Ishikawa (cell line): ENCODE results near the gene CST7.

Experiments
- EP300 ChIP-seq: IDR thresholded peaks from 2 replicates; pipeline ENCODE4 v1.6.1; 2012; ENCODE audit warnings: borderline replicate concordance
- NFIC ChIP-seq: IDR thresholded peaks from 2 replicates; pipeline ENCODE4 v1.6.1; 2012
- RAD21 ChIP-seq: IDR thresholded peaks from 2 replicates; pipeline ENCODE4 v1.6.1; 2012; ENCODE audit warnings: low read depth
- TAF1 ChIP-seq: IDR thresholded peaks from 2 replicates; pipeline ENCODE4 v1.6.1; 2012; ENCODE audit warnings: low read depth, mild to moderate bottlenecking
- TEAD4 ChIP-seq: IDR thresholded peaks from 2 replicates; pipeline ENCODE4 v1.6.1; 2012
- ZBTB7A ChIP-seq: IDR thresholded peaks from 2 replicates; pipeline ENCODE4 v1.6.1; 2012; ENCODE audit warnings: low read depth
- TF ChIP-seq, protein P1 (sequence below): IDR thresholded peaks from 2 replicates; pipeline ENCODE4 v1.6.1; 2012; ENCODE audit warnings: low read depth, mild to moderate bottlenecking

DNA sequence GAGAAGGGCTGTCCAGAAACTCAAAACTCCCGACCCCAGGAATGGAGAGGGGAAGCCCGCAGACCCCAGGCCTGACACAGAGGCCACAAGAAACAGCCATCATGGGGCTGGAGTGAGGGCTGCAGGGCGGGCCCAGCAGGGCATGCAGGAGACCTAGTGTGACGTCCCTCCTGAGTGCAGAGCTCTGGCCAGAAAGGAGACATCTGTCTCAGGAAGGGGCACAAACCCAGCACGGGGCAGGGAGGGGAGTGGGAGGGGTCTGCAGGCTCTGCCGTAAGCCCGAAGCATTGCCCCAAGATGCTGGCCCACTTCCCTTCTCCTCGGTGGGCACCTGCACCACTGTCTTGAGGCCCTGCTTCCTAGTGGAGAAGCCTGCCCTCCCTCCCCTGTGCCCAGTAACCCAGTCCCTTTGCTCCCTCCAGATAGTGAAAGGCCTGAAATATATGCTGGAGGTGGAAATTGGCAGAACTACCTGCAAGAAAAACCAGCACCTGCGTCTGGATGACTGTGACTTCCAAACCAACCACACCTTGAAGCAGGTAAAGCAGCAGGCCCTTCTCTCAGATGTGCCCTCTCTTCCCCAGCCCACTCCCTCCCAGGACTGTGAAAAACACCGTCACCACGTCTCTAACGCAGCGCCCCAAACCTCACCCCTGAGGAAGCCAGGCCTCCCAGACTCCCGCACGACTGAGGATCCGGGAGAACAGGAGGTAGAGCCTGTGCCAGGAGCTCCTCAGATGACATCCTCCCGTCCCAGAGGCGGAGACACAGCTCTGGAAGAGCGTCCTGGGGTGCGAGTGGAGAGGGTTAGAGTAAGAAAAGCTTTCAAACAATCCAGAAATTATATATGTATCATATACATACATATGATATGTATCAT lies 9.7 kb downstream of the CST7 start:
- TF ChIP-seq RAD21, result no peak
- TF ChIP-seq ZBTB7A, result no peak
- TF ChIP-seq NFIC, result no peak
- TF ChIP-seq TAF1, result no peak
- TF ChIP-seq, protein P1, sequence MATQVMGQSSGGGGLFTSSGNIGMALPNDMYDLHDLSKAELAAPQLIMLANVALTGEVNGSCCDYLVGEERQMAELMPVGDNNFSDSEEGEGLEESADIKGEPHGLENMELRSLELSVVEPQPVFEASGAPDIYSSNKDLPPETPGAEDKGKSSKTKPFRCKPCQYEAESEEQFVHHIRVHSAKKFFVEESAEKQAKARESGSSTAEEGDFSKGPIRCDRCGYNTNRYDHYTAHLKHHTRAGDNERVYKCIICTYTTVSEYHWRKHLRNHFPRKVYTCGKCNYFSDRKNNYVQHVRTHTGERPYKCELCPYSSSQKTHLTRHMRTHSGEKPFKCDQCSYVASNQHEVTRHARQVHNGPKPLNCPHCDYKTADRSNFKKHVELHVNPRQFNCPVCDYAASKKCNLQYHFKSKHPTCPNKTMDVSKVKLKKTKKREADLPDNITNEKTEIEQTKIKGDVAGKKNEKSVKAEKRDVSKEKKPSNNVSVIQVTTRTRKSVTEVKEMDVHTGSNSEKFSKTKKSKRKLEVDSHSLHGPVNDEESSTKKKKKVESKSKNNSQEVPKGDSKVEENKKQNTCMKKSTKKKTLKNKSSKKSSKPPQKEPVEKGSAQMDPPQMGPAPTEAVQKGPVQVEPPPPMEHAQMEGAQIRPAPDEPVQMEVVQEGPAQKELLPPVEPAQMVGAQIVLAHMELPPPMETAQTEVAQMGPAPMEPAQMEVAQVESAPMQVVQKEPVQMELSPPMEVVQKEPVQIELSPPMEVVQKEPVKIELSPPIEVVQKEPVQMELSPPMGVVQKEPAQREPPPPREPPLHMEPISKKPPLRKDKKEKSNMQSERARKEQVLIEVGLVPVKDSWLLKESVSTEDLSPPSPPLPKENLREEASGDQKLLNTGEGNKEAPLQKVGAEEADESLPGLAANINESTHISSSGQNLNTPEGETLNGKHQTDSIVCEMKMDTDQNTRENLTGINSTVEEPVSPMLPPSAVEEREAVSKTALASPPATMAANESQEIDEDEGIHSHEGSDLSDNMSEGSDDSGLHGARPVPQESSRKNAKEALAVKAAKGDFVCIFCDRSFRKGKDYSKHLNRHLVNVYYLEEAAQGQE, result no peak
- no peak for TF ChIP-seq TEAD4
- no peak for TF ChIP-seq EP300
